KMS-11 (cell line): ENCODE results near the gene PRDM5.

Experiments used
- H2AFZ ChIP-seq: fragments of 200-600 bp; sonication (generic); 2 replicates; pipeline ENCODE4 v1.6.1; 2016; ENCODE audit warnings: antibody characterized with exemption, mixed run types, low read depth
- H3K27ac ChIP-seq: fragments of 200-600 bp; sonication (generic); 2 replicates; pipeline ENCODE4 v1.6.1; 2016; ENCODE audit warnings: mild to moderate bottlenecking, mixed run types
- H3K27me3 ChIP-seq: fragments of 200-600 bp; sonication (generic); 2 replicates; pipeline ENCODE4 v1.6.1; 2017; ENCODE audit warnings: mild to moderate bottlenecking, low read depth, mixed run types, moderate library complexity; ENCODE audit not compliant: insufficient read depth
- H3K36me3 ChIP-seq: fragments of 200-600 bp; sonication (generic); 2 replicates; pipeline ENCODE4 v1.6.1; 2017; ENCODE audit warnings: mild to moderate bottlenecking, mixed run types; ENCODE audit not compliant: insufficient read depth
- H3K4me1 ChIP-seq: fragments of 200-600 bp; sonication (generic); 2 replicates; pipeline ENCODE4 v1.6.1; 2016; ENCODE audit warnings: mild to moderate bottlenecking, low read depth, mixed run types; ENCODE audit not compliant: poor library complexity, severe bottlenecking
- H3K4me2 ChIP-seq: fragments of 200-600 bp; sonication (generic); 2 replicates; pipeline ENCODE4 v1.7.0; 2016; ENCODE audit warnings: mild to moderate bottlenecking, mixed run types
- H3K4me3 ChIP-seq: fragments of 200-600 bp; sonication (generic); IDR thresholded peaks from 2 replicates; pipeline ENCODE4 v1.6.1; 2017; ENCODE audit warnings: low read depth, low read length, mixed read lengths; ENCODE audit not compliant: insufficient read depth
- H3K79me2 ChIP-seq: fragments of 200-600 bp; sonication (generic); 2 replicates; pipeline ENCODE4 v1.6.1; 2016; ENCODE audit warnings: low read depth, mixed run types; ENCODE audit not compliant: insufficient read depth
- H3K9ac ChIP-seq: fragments of 200-600 bp; sonication (generic); 2 replicates; pipeline ENCODE4 v1.6.1; 2016; ENCODE audit warnings: mild to moderate bottlenecking, mixed run types
- H4K20me1 ChIP-seq: fragments of 200-600 bp; sonication (generic); 2 replicates; pipeline ENCODE4 v1.6.1; 2016; ENCODE audit warnings: mild to moderate bottlenecking, mixed run types; ENCODE audit not compliant: insufficient read depth
- TF ChIP-seq, protein P1 (sequence below): fragments of 200-600 bp; sonication (generic); conservative IDR thresholded peaks from 2 replicates; pipeline ENCODE4 v1.6.1; 2017; ENCODE audit warnings: low read depth, mild to moderate bottlenecking, antibody characterized with exemption, low read length, moderate library complexity, mixed read lengths

PRDM5 gene

GRCh38 chr4:120755864-120756263, 166.7 kb downstream of the PRDM5 start:
- Histone ChIP-seq H3K27me3 (no peaks in the 10 kb centered on the region), H3K4me3 (no peak overlapping the region), H3K79me2 (no peaks in the 10 kb centered on the region), H2AFZ (no peak overlapping the region), H3K9ac (no peak overlapping the region), H3K27ac (no peak overlapping the region), H4K20me1 (no peaks in the 10 kb centered on the region), H3K4me2 (no peak overlapping the region), H3K4me1 (peaks cover 60% of the 10 kb centered on the region), H3K36me3 (no peaks in the 10 kb centered on the region)
- TF ChIP-seq, protein P1, sequence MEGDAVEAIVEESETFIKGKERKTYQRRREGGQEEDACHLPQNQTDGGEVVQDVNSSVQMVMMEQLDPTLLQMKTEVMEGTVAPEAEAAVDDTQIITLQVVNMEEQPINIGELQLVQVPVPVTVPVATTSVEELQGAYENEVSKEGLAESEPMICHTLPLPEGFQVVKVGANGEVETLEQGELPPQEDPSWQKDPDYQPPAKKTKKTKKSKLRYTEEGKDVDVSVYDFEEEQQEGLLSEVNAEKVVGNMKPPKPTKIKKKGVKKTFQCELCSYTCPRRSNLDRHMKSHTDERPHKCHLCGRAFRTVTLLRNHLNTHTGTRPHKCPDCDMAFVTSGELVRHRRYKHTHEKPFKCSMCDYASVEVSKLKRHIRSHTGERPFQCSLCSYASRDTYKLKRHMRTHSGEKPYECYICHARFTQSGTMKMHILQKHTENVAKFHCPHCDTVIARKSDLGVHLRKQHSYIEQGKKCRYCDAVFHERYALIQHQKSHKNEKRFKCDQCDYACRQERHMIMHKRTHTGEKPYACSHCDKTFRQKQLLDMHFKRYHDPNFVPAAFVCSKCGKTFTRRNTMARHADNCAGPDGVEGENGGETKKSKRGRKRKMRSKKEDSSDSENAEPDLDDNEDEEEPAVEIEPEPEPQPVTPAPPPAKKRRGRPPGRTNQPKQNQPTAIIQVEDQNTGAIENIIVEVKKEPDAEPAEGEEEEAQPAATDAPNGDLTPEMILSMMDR, result no peak

DNA sequence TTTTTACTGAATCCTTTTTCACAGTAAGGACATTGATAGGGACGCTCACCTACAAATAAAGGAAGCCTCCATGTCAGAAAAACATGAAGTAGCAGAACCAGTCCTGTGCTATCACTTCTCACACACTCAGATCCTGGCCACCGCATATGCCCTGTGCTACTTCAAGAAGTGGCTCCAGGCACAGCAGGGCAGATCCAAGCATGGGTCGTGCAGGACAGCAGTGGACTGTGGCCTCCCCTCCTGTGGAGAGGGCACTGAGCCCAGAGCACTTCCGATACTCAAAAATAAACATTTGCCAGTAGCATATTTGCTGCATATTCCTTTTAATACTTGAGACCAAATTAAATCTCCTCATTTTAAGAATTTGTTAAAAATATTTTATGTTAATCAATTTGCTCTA, 167.9 kb downstream of the PRDM5 start:
- H3K36me3 ChIP-seq, result no peaks in the 10 kb centered on the region
- TF ChIP-seq, protein P1, result no peak
- no peak overlapping the region for H2AFZ ChIP-seq
- peaks cover 69% of the 10 kb centered on the region for H3K4me1 ChIP-seq
- no peaks in the 10 kb centered on the region for H3K27me3 ChIP-seq
- no peaks in the 10 kb centered on the region for H3K79me2 ChIP-seq
- no peak overlapping the region for H3K27ac ChIP-seq
- H3K4me2 ChIP-seq, result no peak overlapping the region
- H3K4me3 ChIP-seq, result no peak overlapping the region
- no peak overlapping the region for H3K9ac ChIP-seq
- H4K20me1 ChIP-seq, result no peaks in the 10 kb centered on the region

- Histone ChIP-seq H3K27me3 (no peaks in the 10 kb centered on the region), H2AFZ (no peak overlapping the region), H3K79me2 (no peaks in the 10 kb centered on the region), H3K4me2 (peak overlapping the region; percentile 56; the same call in 1 of the 2 replicates), H3K27ac (no peak overlapping the region), H3K9ac (no peak overlapping the region), H3K4me3 (no peak overlapping the region), H3K36me3 (no peaks in the 10 kb centered on the region), H3K4me1 (peaks cover 74% of the 10 kb centered on the region), H4K20me1 (no peaks in the 10 kb centered on the region)
- TF ChIP-seq, protein P1, result no peak
Observed at GRCh38 chr4:120753854-120754253, 168.7 kb downstream of the PRDM5 start.

- TF ChIP-seq, protein P1, result no peak
- Histone ChIP-seq H3K4me1 (peaks cover 76% of the 10 kb centered on the region), H3K36me3 (no peaks in the 10 kb centered on the region), H3K9ac (peak overlapping the region; percentile 19), H3K27ac (peak overlapping the region; percentile 93), H2AFZ (peak overlapping the region; percentile 21; the same call in 1 of the 2 replicates), H3K27me3 (no peaks in the 10 kb centered on the region), H3K79me2 (no peaks in the 10 kb centered on the region), H3K4me3 (no peak overlapping the region), H4K20me1 (no peaks in the 10 kb centered on the region), H3K4me2 (peak overlapping the region; percentile 63)
Observed at GRCh38 chr4:120750152-120750525, 172.4 kb downstream of the PRDM5 start.
